ENCODE measurements around the gene GPX1.
"Not testable (repeated sequence)": the region's sequence is repeated elsewhere in the genome, so short reads cannot be mapped to it uniquely, and the experiment has no call there.

Gene GPX1

GRCh38 chr3:49357443-49358216 is 523 bp downstream of the GPX1 start:
- peak; percentile 59 for DNase-seq (ENCODE audit: low read depth, low spot score)

GRCh38 chr3:49357095-49357442 is 1.1 kb downstream of the GPX1 start:
- not testable (repeated sequence) for DNase-seq (ENCODE audit: low read depth, low spot score)

GRCh38 chr3:49352890-49353421 is 5.2 kb downstream of the GPX1 start:
- no peak for DNase-seq (ENCODE audit: low read depth, low spot score)

GRCh38 chr3:49352281-49352680 is 5.9 kb downstream of the GPX1 start:
- no peak for DNase-seq (ENCODE audit: low read depth, low spot score)

GRCh38 chr3:49351521-49352011 is 6.6 kb downstream of the GPX1 start:
- no peak for DNase-seq (ENCODE audit: low read depth, low spot score)

GRCh38 chr3:49349348-49350114 is 8.6 kb downstream of the GPX1 start:
- no peak for DNase-seq (ENCODE audit: low read depth, low spot score)

- not testable (repeated sequence) for DNase-seq (ENCODE audit: low read depth, low spot score)
These were observed 9.8 kb downstream of the GPX1 start for GRCh38 chr3:49348361-49348760.

- no peak for DNase-seq (ENCODE audit: low read depth, low spot score)
These were observed 11.3 kb downstream of the GPX1 start for GRCh38 chr3:49346797-49347251.

GRCh38 chr3:49343163-49343562 is 15.0 kb downstream of the GPX1 start:
- DNase-seq (ENCODE audit: low read depth, low spot score), result no peak

- DNase-seq (ENCODE audit: low read depth, low spot score), result no peak
These were observed 16.2 kb downstream of the GPX1 start for GRCh38 chr3:49341996-49342395.

GRCh38 chr3:49339941-49340800 is 18.0 kb downstream of the GPX1 start, which contains the start of gene USP4:
Gene USP4, minus strand, starts transcription at chr3:49340053. Its CDS starts 29 bp downstream, at chr3:49340024.
- DNase-seq (ENCODE audit: low read depth, low spot score), result peak; percentile 87

GRCh38 chr3:49339581-49339940 is 18.6 kb downstream of the GPX1 start:
- no peak for DNase-seq (ENCODE audit: low read depth, low spot score)

- DNase-seq (ENCODE audit: low read depth, low spot score), result no peak
These were observed 24.1 kb downstream of the GPX1 start for GRCh38 chr3:49333916-49334633.

- DNase-seq (ENCODE audit: low read depth, low spot score), result no peak
These were observed 25.1 kb downstream of the GPX1 start for GRCh38 chr3:49333091-49333490.

GRCh38 chr3:49329186-49329585 is 29.0 kb downstream of the GPX1 start:
- DNase-seq (ENCODE audit: low read depth, low spot score), result no peak

- DNase-seq (ENCODE audit: low read depth, low spot score), result not testable (repeated sequence)
These were observed 29.8 kb downstream of the GPX1 start for GRCh38 chr3:49328350-49328749.

GRCh38 chr3:49327485-49327884 is 30.7 kb downstream of the GPX1 start:
- peak; percentile 9 for DNase-seq (ENCODE audit: low read depth, low spot score)

- no peak for DNase-seq (ENCODE audit: low read depth, low spot score)
These were observed 33.4 kb downstream of the GPX1 start for GRCh38 chr3:49324768-49325167.

- no peak for DNase-seq (ENCODE audit: low read depth, low spot score)
These were observed 41.3 kb downstream of the GPX1 start for GRCh38 chr3:49316696-49317457.

Data from ELF-1 (cell line).